ENCODE measurements around the gene STK35. TPM values are rescaled to one million over a fixed set of nuclear protein-coding genes. Genes with fewer than 3 reads are reported as not detected.

Gene STK35
- total RNA-seq, 1 donor: 24.0 TPM

GRCh38 chr20:2103461-2104153, 2.0 kb downstream of the STK35 start:
- no peak for DNase-seq (ENCODE audit: low read depth in 2 of 3, low spot score in 2 of 3)

DNA sequence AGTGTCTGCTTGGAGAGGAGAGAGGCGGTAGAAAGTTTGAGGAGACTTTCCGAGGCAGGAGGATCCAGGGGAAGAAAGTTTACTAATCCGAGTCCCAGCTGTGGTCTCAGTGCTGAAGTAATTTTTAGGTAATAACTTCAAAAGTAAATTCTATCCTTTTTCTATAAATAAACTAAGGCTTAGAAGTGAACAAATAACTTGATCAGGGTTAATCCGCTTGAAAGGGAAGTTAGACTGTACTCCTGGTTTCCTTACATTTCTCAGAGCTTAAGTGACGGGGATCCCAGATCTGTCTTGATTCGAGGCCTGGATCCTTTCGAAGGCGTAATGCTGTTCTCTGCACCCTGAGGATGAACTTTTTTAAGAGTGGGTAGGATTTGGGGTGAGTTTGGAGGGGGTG, 2.6 kb downstream of the STK35 start:
- no peak for DNase-seq (ENCODE audit: low read depth in 2 of 3, low spot score in 2 of 3)

DNA sequence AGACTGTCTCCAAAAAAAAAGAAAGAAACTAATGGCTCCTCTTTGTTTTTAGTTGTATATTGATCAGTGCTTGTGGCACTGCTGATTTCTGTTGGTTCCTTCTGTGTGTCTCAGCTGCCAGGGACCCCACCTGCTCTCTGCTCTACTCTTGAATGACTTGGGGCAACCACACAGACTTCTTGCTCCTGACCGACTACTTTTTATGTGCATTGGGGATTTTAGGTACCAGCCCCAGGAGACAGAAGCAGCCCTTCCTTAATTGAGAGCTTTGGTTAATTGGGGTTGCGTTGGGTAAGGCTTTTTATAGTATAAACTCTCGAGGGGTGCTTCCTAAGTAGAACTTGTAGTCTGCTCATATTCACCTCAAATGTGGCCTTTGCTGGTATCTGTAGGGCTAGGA, 6.9 kb downstream of the STK35 start:
- no peak for DNase-seq (ENCODE audit: low read depth in 2 of 3, low spot score in 2 of 3)

DNA sequence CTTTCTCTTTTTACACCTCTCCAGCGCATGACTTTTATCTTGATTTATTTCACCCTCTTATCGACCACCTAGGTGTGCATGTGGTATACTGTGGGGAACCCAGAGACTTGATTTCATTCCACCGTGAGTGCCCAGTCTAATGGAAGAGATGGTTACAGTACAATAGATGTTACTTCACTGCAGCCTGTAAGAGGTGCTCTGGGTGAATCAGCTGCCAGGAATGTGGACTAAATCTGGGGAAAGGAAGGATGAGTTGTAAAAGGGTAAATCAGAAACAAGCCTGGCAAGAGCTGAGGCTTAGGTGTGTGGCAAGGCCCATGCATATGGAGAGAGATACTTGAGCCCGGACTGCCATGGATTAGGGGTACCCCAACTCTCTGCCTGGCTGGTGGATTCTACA, 7.4 kb downstream of the STK35 start:
- no peak for DNase-seq (ENCODE audit: low read depth in 2 of 3, low spot score in 2 of 3)

GRCh38 chr20:2109425-2110210, 8.0 kb downstream of the STK35 start:
- DNase-seq (ENCODE audit: low read depth in 2 of 3, low spot score in 2 of 3): peak in 1 of 3 donors; percentile 15

GRCh38 chr20:2112910-2113309, 11.3 kb downstream of the STK35 start:
- no peak for DNase-seq (ENCODE audit: low read depth in 2 of 3, low spot score in 2 of 3)

GRCh38 chr20:2114127-2114959, 12.7 kb downstream of the STK35 start:
- peak in 1 of 3 donors; percentile 44 for DNase-seq (ENCODE audit: low read depth in 2 of 3, low spot score in 2 of 3)

DNA sequence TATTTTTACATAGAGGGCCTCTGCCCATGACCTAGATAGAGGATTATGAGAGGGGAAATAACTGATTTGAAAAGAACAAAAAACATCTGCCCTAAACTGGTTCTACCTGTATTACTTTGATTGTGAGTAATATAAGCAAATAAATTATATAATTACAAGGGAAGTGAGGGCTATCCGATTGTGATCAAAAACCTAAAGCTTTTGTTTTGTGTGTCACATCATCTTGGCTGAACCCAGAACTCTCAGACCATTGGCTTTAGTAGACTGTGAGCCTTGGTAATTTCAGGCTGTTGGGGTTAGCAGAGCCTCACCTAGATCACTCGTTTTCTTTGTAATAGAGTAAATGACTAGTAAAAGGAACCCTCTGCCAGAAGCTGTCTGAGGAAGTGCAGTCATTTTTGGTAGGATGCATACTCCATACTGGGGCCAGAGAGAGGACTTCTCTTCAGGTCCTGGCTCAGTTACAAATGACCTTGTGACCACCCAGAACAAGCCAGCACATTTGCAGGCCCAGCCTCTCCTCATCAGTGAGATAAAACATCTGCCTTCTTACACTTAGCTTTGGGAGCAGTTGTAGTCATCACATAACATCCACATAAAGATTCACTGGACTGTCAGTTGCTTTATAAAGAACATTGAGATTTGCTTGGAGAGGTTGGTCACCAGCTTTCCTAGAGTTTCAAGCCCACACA, 13.5 kb downstream of the STK35 start:
- DNase-seq (ENCODE audit: low read depth in 2 of 3, low spot score in 2 of 3): no peak

GRCh38 chr20:2116170-2116940, 14.7 kb downstream of the STK35 start:
- DNase-seq (ENCODE audit: low read depth in 2 of 3, low spot score in 2 of 3): no peak

GRCh38 chr20:2118783-2119182, 17.2 kb downstream of the STK35 start:
- no peak for DNase-seq (ENCODE audit: low read depth in 2 of 3, low spot score in 2 of 3)

DNA sequence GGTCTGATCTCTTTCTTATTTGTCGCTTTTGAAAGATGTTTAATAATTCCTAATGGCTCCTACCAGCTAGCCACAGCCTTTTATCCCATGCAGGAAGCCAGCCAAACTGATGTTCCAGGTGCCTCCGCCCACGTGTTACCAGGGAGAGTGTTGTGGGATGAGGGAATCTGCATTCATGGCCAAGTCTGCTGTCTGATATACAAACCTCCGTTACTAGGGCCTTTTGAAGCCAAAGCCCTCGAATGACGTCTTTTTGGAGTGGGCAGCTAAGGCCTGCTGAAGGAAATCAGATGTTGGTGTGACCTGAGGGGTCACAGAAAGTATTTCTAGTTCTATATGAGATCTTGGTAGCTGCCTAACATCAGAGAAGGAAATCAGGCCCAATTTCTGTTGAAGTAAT, 21.3 kb downstream of the STK35 start:
- no peak for DNase-seq (ENCODE audit: low read depth in 2 of 3, low spot score in 2 of 3)

GRCh38 chr20:2123720-2124119, 22.1 kb downstream of the STK35 start:
- DNase-seq (ENCODE audit: low read depth in 2 of 3, low spot score in 2 of 3): no peak

DNA sequence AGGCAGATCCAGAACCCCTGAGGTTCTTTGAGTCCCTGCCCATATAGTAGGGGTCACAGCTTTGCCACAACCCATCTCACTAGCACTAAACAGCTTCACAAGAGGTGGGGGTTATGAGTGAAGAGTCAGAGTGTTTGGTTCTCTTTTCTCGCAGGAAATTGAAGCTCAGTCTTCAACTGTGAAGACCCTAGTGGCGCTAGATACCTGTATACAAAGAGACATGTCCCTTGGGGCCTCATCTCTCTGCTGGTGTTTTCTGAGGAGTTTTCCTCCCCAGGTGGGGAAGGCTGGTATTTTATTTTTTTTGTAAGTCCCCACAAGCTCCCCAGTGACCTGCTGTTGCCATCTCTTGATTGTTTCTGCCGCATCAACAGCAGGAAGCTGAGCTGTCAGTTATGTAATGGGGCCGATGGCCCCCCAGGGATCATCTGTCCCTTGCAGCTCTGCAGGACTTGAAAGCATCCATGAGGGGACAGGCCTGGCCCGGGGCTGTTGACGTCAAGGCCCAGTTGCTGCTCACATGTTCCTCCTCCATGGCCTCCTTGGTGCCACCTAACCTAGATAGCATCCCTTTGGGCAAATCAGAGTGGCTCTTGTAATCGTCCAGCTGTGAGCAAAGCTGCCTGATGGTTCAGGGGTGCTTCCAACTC, 23.1 kb downstream of the STK35 start:
- no peak for DNase-seq (ENCODE audit: low read depth in 2 of 3, low spot score in 2 of 3)

GRCh38 chr20:2125474-2126112, 24.0 kb downstream of the STK35 start:
- DNase-seq (ENCODE audit: low read depth in 2 of 3, low spot score in 2 of 3): no peak

DNA sequence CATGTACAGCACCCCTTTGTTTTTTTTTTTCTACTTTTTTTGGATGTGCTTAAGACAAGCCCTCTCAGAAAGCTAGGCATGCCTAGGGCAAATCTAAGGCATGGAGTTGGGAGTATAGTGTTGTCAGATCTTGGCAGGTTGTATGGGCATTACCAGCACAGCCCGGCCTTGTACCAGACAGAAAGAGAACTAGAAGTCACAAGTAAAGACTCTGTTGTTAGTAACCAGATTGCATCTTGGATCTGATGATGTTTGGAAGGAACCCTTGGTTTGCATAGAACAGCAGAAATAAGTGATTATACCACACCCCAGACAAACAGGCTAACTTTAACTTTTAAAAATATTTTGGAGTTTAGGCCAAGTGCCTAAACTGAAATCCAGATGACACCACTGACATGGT, 25.6 kb downstream of the STK35 start:
- DNase-seq (ENCODE audit: low read depth in 2 of 3, low spot score in 2 of 3): no peak

DNA sequence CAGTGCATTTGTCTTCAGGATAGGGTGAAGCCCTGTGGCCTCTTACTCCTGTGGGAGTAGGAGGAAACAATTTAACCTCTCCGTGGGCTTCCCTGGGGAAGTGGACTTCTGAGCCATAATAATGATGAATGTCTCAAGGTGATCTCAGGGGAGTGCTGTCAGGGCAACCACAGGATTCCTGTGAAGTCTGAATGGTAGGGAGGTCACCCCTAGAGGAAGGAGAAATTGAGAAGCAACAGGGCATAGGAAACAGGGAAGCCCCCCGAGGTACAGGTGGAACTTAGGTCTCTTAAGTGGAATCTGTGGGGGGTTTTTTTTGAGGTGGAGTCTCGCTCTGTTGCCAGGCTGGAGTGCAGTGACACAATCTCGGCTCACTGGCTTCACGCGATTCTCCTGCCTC, 26.9 kb downstream of the STK35 start:
- DNase-seq (ENCODE audit: low read depth in 2 of 3, low spot score in 2 of 3): no peak

DNA sequence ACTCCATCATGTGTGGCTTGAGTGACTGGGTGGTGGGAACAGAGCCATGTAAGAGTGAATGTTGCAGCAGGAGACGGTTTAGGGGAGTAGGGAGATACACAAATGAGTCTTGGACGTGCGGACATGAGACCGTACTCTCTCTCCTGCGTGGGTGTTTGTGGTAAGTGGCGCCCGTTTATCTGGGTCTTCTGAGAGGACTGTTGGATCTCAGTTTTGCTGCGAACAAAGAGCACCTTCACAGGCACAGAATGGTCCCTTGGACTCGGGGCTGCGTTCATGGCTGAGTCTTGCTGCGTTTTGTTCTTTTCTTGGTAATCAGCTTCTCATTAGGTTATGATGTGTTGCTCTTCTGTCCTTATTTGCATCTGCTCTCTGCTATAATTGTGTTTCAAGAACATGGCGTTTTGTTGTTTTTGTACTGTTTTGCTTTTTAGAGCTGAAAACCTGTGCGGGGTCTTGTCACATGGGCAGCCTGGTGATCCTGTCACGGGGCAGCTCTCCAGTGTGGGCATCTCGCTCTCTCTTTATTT, 28.5 kb downstream of the STK35 start:
- no peak for DNase-seq (ENCODE audit: low read depth in 2 of 3, low spot score in 2 of 3)

GRCh38 chr20:2130683-2131082, 29.1 kb downstream of the STK35 start:
- no peak for DNase-seq (ENCODE audit: low read depth in 2 of 3, low spot score in 2 of 3)

DNA sequence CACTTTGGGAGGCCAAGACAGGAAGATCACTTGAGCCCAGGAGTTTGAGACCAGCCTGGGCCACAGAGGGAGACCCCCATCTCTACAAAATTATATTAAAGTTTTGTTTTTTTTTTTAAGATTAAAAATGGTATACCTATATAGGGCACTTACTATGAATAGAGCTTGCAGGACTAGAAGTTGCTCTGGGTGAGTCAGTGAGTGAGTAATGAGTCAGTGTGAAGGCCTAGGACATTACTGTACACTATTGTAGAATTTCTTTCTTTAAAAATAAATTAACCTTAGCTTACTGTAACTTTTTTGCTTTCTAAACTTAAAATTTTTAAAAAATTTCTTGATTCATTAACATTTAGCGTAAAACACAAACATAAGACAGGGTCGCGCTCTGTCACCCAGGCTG, 29.7 kb downstream of the STK35 start:
- no peak for DNase-seq (ENCODE audit: low read depth in 2 of 3, low spot score in 2 of 3)

All from hematopoietic multipotent progenitor cell (in vitro differentiated cells).